Sigmoid colon (tissue), 4 donors: Measurements from ENCODE around the gene SACM1L.

ENCODE experiments used
- CTCF ChIP-seq, 4 experiments: fragments of 450-650 bp in 3 of 4; fragments of 200-600 bp in 1 of 4; IDR thresholded peaks; one replicate each; pipeline ENCODE4 v1.5.1; 2016 to 2019; ENCODE audit warnings: antibody characterized with exemption in 4 of 4, mild to moderate bottlenecking in 3 of 4, moderate library complexity in 2 of 4
- EP300 ChIP-seq, 4 donors: sonication (generic); formaldehyde crosslinking; IDR thresholded peaks; one replicate each; pipeline ENCODE4 v1.6.1; 2017; ENCODE audit warnings: antibody characterized with exemption in 4 of 4
- POLR2A ChIP-seq, 2 donors: fragments of 450-650 bp; IDR thresholded peaks; one replicate each; pipeline ENCODE4 v1.6.1; 2016; ENCODE audit warnings: antibody characterized with exemption in 2 of 2, mild to moderate bottlenecking in 2 of 2, moderate library complexity in 2 of 2
- POLR2AphosphoS5 ChIP-seq, 4 donors: sonication (generic); formaldehyde crosslinking; IDR thresholded peaks; one replicate each; pipeline ENCODE4 v1.6.1; 2017; ENCODE audit warnings: antibody characterized with exemption in 4 of 4

- TF ChIP-seq CTCF (IDR thresholded peaks at IDR 0.05) (no peak), POLR2A (IDR thresholded peaks at IDR 0.05) (no peak), POLR2AphosphoS5 (IDR thresholded peaks at IDR 0.05) (no peak), EP300 (IDR thresholded peaks at IDR 0.05) (no peak)
Observed at GRCh38 chr3:45683417-45684326, 5.5 kb upstream of the SACM1L start.
